Stimulated activated CD8-positive, alpha-beta memory T cell treated with anti-CD3 and anti-CD28 coated beads, Interleukin-2, amount 100 ng/mL, for 1 hour (primary cell): ENCODE data around the gene ESR2.

Experiments used
- DNase-seq, 2 donors: peaks; one replicate each; pipeline ENCODE4 v3.0.0-alpha.2; 2020; ENCODE audit warnings: low read depth in 2 of 2

Gene ESR2

DNA sequence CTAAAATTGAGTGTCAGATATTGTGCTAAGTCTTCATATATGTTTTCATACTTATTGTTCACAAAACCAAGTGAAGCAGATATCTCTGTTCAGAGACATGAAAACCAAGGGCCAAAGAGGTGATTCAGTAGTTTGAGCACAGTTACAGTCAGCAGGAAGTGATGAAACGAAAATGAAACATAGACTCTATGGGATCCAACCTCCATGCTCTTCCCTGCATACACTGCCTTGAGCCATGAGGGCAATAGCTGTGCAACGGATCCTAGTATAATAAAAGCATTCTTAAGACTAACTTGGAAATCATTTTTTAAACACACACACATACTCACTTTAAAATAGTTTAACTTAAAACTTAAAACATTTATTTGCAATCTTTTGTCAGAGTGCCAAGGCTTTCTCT is 27.9 kb downstream of the ESR2 start:
- no peak for DNase-seq

DNA sequence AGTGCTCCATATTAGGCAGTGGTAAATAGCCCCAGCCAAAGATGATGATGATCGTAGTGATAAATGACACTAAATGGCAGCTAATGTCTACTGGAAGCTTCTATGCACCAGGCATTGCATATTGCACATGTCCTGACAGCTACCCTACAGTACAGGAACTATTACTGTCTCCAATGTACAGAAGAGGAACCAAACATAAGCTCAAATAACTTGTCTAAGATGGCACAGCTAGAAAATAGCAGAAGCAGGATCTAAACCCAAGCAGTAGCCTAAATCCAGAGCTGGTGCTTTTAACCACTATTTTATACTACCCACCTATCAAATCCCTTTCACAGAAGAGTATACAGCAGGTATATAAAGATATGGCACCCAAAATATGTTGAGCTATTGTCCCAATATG is 28.9 kb downstream of the ESR2 start:
- no peak for DNase-seq

DNA sequence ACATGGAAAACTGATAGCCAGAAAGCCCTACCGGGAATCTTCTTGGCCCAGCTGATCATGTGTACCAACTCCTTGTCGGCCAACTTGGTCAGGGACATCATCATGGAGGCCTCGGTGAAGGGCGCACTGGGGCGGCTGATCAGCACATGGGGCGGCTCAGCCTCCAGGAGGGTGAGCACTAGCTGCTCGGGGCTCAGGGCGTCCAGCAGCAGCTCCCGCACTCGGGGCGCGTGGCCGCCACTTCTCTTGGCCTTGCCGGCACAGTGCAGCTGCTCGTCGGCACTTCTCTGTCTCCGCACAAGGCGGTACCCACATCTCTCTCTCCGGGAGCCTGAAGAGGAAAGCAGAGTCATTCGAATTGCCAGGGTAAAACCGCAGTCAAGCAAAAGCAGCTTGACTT is 33.8 kb downstream of the ESR2 start:
- DNase-seq = no peak

DNA sequence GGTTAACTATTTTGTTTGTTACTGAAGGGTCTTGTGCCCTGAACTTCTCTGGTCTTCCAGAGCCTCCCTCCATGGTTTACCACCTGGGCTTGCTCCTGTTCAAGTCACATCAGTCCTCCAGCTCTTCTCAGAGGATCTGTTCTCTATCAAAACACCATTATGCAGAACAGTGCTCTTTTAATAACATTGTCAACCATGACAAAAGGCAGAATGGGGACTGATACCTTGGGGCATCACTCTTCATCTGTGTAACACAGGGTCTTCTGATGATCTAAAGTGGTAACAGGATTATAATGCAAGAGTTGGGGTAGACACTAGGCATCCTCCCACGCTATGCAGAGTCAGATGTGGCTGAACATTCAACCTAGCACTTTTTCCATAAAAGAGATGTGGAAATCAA is 38.4 kb downstream of the ESR2 start:
- DNase-seq = no peak

DNA sequence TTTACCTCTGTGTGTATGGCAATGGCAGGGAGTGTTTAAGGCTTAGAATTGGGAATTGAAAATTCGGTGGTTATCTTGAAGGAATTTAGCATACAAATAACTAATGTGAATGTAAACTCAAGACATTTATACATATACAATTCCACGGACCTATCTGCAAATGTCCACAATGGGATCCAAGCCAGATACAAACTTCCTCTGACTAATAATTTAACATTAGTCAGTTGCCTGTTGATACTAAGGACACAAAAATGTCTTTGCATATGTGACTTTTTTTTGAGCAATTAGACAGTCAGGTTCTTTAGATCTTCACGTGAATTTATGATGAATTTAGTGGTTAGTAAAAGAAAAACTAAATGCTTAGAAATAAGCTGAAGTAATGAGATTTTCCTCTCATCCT is 40.5 kb downstream of the ESR2 start:
- DNase-seq = no peak

DNA sequence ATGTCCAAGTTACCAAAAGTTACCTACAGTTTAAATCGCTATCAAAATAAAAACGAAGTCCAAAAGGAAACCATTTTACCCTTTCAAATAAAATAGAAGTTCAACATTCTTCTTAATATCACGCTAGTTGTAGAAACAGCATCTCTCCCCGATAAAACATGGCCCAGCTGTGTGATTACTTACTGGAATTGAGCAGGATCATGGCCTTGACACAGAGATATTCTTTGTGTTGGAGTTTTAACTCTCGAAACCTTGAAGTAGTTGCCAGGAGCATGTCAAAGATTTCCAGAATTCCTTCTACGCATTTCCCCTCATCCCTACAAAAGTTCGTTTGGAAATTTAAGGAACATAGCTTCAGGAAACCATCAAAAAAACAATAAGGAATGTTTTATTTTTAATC is 44.8 kb downstream of the ESR2 start:
- DNase-seq = no peak

DNA sequence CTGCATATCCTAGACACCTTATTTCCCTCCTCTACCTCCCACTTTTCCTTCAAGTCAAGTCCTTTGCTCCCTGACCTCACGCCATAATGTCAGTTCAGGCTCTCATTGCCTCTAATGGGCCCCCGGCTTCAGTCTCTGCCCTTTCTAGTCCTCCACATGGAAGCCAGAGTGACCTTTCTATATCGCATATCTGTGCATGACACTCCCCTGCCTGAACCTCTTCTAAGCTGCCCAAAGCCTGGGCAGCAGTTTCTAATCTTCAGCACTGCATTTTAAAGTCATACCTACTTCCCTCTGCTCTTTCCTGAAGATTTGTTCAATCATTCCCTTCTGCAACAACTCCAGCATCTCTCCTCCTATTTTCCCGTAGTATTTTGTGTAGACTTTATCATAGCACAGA is 45.5 kb downstream of the ESR2 start:
- no peak for DNase-seq

DNA sequence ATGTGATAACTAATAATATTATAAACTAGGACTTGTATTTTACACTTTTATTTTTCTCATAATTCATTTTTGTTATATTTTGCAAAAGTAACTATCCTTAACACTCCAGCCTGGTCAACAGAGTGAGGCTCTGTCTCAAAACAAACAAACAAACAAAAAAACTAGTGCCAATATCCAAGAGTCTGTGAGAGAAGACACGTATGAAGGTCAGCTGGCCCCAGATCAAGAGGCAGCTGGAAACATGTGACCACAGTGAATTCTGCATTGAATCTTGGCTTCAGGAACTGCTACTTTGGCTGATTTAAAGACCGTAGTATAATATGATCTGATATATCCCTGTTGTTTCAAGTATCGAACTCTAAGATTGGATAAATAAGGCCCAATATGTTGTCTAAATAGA is 47.0 kb downstream of the ESR2 start:
- DNase-seq = no peak

DNA sequence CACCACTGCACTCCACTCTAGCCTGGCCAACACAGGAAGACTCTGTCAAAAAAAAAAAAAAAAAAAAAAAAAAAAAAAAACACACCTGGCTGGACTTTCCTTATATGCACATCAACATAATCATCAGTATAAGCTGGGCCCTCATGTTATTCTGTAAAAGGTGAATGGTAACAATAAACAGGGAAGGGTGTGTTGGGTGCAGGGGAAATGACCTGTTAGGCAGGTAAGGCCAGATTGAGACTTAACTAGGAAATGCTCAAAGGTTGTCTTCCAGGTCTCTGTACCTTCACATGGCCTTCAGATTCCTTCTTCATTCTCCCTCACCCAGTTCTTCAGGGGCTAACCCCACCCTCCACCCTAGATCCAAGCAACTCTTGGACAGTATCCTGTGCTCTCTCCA is 47.5 kb downstream of the ESR2 start:
- DNase-seq = no peak

DNA sequence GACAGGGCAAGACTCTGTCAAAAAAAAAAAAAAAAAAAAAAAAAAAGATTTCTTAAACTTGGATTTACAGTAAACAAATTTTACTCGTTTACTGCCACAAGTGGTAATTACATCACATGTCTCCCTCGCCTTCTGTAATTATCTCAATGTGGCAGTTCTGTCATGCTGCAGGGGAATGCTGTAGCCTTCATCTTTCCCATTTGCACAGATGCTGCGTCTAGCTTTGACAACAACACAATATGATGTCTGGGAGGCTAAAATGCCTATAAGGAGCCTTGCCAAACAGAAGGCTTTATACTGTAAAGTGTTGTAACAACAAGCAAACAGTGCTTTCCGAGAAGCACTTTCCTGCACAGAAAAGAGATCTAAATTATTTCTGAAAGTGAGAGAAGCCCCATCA is 48.7 kb downstream of the ESR2 start:
- no peak for DNase-seq

DNA sequence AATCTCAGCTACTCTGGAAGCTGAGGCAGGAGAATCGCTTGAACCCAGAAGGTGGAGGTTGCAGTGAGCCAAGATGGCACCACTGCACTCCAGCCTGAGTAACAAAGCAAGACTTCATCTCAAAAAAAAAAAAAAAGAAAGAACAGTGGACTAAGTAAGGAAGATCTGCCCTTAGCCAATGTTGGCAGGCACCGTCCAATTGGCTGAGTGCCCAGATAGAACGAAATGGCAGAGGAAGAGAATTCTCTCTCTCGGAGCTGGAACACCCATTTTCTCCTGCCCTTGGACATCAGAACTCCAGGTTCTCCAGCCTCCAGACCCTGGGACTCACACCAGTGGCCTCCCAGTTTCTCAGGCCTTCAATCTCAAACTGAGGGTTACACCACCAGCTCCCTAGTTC is 49.9 kb downstream of the ESR2 start:
- no peak for DNase-seq

DNA sequence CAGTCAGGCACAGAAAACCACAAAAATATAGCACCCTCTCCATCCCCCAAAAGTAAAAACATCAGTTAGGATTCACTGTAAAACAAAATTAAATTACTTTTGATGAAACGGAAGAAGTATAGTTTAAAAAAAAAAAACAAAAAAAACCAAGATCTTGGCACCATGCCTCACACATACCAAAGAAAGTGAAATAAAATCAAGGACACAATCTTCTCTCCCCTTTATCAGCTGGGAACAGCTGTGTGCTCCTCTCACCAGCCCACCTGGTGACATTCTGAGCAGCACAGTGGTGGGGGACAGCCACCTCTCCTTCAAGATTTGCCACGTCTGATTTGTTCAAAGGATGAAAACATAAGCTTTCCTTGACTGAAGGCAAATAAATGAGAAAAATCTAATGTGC is 55.5 kb downstream of the ESR2 start:
- no peak for DNase-seq

DNA sequence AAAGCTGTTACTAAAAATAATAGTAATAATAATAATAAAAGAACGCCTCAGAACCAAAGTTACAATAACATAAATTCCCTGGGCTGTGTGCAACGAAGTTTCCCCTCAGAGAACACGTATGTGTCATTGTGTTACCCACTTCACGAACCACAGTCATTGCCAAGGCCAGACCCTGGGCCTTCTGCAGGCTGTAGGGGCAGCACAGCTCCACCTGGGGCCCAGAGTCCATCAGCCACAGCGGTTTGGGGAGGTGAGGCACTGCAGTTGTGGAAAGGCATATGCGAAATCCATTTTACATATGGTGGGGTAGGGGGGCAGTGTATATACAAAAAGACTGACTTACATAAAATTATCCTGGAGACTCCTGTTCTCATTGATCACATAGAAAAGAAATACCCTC is 56.1 kb downstream of the ESR2 start:
- no peak for DNase-seq

DNA sequence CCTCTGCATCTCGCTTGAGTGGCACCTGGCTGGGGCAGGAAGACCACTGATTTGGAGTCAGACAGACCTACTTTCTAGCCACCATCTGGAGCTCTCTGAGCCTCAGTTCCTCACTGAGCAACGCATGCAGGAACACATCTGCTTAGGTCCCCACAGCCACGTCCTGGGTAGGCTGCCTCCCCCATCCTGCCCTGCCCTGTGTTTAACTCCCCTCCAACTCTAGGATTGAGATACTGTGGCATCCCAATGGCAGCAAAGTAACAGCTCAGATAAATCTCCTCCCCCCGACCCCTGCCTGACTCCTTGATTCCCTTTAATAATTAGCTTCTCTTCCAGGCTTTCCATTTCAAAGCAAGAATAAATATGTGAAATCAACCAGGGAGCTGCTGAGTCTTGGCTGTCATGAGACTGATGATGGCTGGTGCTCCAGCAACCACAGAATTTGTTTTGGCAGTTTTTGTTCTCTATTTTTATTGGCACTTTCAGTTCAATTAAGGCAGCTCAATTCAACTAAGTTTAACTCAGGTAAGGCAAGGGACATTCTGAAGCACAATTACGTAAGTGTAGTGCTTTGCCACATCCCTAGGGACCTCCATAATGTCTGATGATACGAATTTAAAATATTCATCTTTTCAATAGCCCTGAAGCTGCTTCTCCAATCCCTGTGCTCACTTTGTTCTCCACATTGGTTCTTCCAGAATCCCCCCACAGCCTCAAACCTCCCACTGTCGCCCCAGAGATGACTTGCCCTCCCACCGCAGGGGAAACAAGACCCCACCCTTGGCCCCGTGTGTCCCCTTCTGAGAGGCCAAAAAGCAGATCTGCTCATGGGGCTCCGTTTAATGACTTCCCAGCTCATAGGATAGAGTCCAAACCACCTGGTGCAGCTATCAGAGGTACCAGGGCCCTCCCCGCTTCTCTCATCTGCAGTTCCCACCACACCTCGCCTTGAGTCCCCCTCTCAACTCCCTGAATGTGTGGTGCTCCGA is 58.2 kb downstream of the ESR2 start:
- no peak for DNase-seq

DNA sequence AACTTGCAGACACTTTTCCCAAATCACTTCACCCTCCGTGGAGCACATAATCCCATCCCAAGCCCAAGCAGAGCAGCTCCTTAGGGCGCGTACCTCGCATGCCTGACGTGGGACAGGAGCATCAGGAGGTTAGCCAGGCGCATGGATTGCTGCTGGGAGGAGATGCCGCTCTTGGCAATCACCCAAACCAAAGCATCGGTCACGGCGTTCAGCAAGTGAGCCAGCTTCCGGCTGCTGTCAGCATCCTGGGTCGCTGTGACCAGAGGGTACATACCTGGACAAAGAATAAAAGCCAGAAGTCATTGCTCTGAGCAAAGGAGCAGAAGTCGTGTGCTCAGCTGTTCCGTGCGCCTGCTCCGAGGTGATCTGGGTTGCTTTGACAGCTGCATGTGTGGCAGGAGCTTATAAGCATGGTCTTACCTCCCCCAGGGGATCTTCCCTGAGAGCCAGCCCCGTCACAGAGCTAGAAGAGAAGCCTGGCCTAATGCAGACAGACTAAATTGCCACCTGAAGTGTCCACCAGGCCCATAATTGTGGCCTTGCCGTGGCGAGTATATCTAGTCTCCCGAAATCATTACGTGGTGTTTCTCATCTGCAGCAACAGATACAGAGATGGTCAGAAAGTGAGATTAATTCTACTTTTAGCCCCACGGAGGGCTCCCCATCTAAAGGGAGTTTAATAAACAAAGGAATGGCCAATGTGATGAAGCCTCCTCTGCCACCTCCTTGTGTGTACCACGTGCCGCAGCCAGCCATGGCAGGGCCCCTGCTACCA is 59.1 kb downstream of the ESR2 start:
- no peak for DNase-seq

DNA sequence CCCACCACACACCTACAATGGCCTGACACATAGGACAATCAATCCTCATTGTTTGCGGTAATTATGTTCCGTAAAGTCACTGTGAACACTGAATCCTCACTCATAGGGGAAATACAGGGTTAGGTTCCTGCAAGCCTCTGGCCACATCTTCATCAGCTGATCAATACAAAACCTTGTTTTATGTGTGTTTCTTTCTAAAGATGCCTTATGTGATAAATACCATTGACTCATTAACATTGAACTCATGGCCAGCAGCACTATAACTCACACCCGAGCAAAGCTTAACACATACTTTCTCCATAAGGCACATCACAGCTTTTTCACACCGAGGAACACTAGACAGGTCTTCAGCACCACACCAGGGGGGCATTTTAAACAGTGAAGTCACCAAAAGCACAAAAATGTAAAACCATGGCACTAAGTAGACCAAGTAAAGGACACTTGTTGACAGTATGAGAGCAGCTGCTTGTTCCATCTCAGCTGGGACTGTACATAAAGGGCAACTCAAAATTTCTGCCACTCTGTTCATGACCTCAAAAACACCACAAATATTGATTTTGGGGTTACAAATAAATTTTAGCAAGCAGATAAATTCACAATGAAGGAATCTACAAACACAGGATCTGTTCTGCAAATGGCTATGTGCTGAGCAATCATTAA is 60.5 kb downstream of the ESR2 start:
- DNase-seq = no peak

DNA sequence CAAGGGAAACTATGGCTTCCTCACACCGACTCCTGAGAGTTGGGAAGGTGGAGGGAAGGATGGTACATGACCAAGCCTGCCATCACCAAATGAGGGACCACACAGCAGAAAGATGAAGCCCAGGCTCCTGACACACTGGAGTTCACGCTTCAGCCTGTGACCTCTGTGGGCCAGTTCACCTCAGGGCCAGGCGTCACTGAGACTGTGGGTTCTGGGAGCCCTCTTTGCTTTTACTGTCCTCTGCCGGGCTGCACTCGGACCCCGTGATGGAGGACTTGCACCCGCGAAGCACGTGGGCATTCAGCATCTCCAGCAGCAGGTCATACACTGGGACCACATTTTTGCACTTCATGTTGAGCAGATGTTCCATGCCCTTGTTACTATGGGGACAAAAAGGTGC is 61.2 kb downstream of the ESR2 start:
- DNase-seq = no peak

DNA sequence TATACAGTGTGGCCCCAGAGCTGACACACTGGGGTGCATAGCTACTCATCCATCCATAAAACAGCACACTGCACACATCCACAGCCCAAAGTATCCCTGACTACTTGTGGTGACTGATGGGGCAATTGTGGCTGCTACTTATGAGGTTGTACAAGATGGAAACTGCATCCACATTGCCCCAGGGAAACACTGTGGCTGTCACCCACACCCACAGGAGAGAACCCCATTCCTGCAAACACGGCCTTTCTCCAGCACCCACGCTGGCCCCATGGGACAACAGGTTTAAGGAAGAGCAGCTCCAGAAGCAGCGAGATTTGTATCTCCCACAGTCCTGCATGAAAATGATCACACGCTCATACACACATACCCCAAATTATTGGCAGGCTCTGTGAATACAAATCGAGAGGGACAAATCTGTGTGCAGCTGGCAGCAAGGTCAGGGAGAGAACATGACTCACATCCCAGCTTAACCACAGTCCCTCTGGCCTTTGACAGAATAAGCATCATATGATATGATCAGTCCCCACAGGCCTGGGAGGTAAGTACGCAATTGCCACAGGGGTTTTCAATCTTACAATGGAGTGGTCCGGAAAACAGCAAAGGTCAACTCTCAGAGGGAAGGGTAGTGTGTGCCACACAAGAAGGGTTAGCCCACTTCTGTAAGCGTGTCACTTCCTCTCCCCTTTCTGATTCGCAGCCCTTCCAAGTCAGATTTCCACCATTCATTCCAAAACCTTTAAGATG is 61.9 kb downstream of the ESR2 start:
- DNase-seq = no peak

DNA sequence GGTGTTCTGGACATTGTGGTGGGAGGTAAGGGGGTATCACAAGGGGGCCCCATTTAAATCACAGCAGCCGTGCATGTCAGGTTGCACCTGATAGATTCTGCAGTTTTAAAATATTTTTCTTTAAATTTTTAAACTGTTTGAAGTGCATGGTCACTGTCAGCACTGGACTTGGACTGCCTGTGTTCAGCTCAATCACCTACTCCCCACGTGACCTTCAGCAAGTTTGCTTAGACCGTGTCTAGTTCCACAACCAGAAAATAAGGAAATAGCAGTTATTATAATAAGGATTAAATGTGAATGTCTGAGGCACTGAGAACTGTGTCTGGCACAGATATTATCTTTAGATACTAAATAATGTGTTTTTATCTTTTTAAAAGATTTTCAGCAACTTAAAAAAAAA is 64.7 kb downstream of the ESR2 start:
- DNase-seq = no peak

DNA sequence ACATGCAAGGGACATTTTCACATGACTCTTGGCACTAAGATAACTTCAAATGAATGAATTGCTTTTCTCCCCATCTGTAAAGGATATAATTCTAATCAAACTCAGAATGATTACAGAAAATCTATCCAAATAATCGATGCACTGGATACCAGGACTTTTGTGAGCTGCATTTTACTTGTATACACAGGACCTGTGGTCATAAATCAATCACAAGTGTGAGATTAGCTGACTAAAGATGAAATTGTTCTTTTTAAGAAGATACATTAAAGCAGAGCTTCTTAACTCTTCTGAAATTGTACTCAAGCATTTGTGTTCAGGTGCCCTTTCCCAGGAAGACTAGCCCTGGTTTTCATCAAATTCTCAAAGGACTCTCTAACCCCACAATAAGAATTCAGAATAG is 66.3 kb downstream of the ESR2 start:
- DNase-seq = no peak

DNA sequence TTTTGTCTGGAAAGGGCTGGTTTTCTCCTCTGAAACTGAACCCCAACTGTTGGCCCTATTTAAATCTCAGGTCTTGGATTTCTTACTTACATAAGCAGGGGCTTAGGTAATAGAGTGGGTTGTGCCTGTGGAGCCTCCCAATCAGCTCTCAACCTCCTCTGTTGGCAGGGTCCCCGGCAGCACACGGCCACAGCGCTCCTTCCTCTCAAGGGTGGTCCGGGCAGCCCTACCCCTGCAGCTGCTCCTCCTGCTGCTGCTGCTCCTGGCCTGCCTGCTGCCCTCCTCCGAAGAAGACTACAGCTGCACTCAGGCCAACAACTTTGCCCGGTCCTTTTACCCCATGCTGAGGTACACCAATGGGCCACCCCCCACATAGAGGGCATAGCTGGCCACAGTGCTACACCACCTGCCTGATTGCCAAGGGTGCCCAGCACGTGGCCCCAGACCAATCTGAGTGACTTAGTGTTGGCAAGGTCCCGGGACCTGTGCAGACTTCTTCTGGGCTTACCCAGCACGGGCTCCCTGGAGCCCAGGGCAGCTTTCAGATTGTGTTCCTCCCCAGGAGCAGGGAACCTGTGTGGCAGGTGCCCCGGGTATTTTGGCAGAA is 68.9 kb downstream of the ESR2 start:
- DNase-seq = no peak
